Left colon (tissue), 2 donors: ENCODE data around the gene ABHD3. TPM values are rescaled to one million over a fixed set of nuclear protein-coding genes. Genes with fewer than 3 reads are reported as not detected.

ENCODE experiments used
- ATAC-seq: fragments of 200-7000 bp; cut with Tn5 transposase; one replicate; pipeline ENCODE4 v1.9.1; 2020; ENCODE audit warnings: mild to moderate bottlenecking, moderate library complexity
- DNase-seq, 2 donors: peaks; one replicate each; pipeline ENCODE4 v3.0.0-alpha.2; 2020
- intact Hi-C, 2 donors: fragments of 100-400 bp; cut with DNase I in 1 of 2; cut with micrococcal nuclease in 1 of 2; formaldehyde crosslinking; loops; one replicate each; pipeline versions ENCODE4 v1.11.2 to v1.14.0; 2022; cut with DNase I, micrococcal nuclease
- microRNA-seq, 2 donors: library from miRNA; unstranded; fragments of <30 nt; microRNA quantifications; one replicate each; pipeline versions ENCODE4 v1.1.0 to v1.2.0, GENCODE V29; 2020
- total RNA-seq, 2 donors: library from RNA; stranded (reverse); fragmentation: NEBNext Ultra II Directional; extraction: Animal tissue kit (Norgen Biotek cat#: 25700); gene quantifications; one replicate each; pipeline ENCODE4 v1.2.1, GENCODE V29; 2021
- donor health status: DM: no; HTN: no; CAD: no.
- donor health status: DM: yes; HTN: yes; CAD: no.

Gene ABHD3
- total RNA-seq, 2 donors from 2014 or later = 131 TPM

DNA sequence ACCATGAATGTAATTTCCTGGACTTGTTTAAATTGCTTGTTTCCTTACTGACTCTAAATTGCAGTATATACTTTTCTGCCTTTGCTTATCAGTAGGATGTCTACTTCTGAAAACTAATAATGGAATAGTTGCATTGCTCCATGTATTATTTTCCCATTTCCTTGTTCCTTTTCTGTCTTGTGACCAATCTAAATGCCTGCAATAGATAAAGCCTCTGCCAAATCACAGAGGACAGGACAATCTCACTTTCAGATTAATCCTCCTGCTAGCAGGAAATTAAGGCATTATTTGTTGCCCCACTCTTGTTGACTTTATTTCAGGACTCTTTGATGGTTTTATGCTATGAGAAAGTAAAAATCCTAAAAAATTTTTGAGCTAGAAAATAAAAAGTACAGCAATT lies 99.4 kb downstream of the ABHD3 start:
- intact Hi-C loops = no loop called here
- no peak for DNase-seq
- ATAC-seq = no peak

DNA sequence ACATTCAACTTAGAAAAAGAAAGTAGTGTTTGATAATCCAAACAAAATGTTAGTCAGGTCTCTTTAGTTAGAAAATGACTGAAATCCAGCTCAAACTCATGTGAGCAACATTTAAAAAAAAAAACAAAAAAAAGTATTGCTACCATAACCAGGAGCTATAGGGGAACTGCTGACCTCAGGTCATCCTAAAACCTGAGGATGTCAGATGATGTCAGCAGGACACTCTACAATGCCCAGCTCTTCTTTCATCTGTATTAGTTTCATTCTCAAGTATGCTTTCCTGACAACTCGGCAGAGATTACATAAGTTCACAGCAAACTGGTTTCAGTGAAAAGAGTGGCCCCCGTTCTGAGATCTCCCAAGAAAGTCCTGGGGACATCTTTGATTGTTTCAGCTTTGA lies 99.9 kb downstream of the ABHD3 start:
- no peak for DNase-seq
- intact Hi-C loops = no loop called here
- ATAC-seq = no peak

- intact Hi-C loops = no loop called here
- ATAC-seq (no peak), DNase-seq (no peak)
Observed at GRCh38 chr18:21602299-21602587, 102.3 kb downstream of the ABHD3 start.

Small RNA genes within 50 kb of the gene (microRNA-seq; reads per million reads assigned to microRNA genes)
- gene MIR320C1 = 1.1 to 1.4 reads per million in 2 donors

Other genes starting within 250 kb of the ABHD3 start
- 10 to 100 TPM; 14.8 to 16.4 TPM for gene ESCO1, start 104.1 kb downstream of the ABHD3 start, total RNA-seq
- 10 to 100 TPM; 24.2 to 44.4 TPM for gene SNRPD1, start 92.5 kb downstream of the ABHD3 start, total RNA-seq
- gene MIB1, start 36.0 kb upstream of the ABHD3 start, total RNA-seq = 10 to 100 TPM; 27.3 to 31.9 TPM